A673 (cell line): ENCODE data around the gene ARNT2. TPM values are rescaled to one million over a fixed set of nuclear protein-coding genes. Genes with fewer than 3 reads are reported as not detected.

Experiments used
- BruUV-seq: library from RNA; stranded (reverse); fragments of 400-500 nt; replicated peaks from 2 replicates; lab custom pipeline; 2021; lab: Mats Ljungman, UMichigan
- CTCF ChIA-PET: fragments of 300-600 bp; sonication (Branson Sonifier 250); formaldehyde crosslinking; loops from one replicate; lab custom pipeline; 2022; ENCODE audit warnings: antibody characterized with exemption; lab: Charles Lee
- POLR2A ChIA-PET: fragments of 300-600 bp; sonication (Branson Sonifier 250); formaldehyde crosslinking; loops from one replicate; lab custom pipeline; 2022; ENCODE audit warnings: antibody characterized with exemption; ENCODE audit not compliant: low non-redundant PET; lab: Charles Lee
- DNase-seq: peaks from one replicate; pipeline ENCODE4 v3.0.0-alpha.2; 2015; ENCODE audit warnings: low spot score
- H3K27ac ChIP-seq: fragments of 200-600 bp; sonication (generic); 2 replicates; pipeline ENCODE4 v1.5.1; 2016; ENCODE audit warnings: mixed run types, low read depth, mild to moderate bottlenecking, mixed read lengths, antibody characterized with exemption, low read length; ENCODE audit not compliant: poor library complexity, severe bottlenecking
- H3K27me3 ChIP-seq: fragments of 200-600 bp; sonication (generic); replicated peaks from 2 replicates; pipeline ENCODE4 v1.6.1; 2017; ENCODE audit warnings: mixed run types, low read depth, mild to moderate bottlenecking, mixed read lengths, antibody characterized with exemption, low read length; ENCODE audit not compliant: insufficient read depth, poor library complexity
- H3K36me3 ChIP-seq: fragments of 200-600 bp; sonication (generic); 2 replicates; pipeline ENCODE4 v1.6.1; 2016; ENCODE audit warnings: mixed run types, mild to moderate bottlenecking, mixed read lengths, antibody characterized with exemption, low read length; ENCODE audit not compliant: insufficient read depth, poor library complexity, severe bottlenecking
- H3K4me1 ChIP-seq: fragments of 200-600 bp; sonication (generic); 2 replicates; pipeline ENCODE4 v1.6.1; 2017; ENCODE audit warnings: mixed run types, mild to moderate bottlenecking, mixed read lengths, antibody characterized with exemption, low read length; ENCODE audit not compliant: insufficient read depth, poor library complexity, severe bottlenecking
- H3K4me3 ChIP-seq: fragments of 200-600 bp; sonication (generic); 2 replicates; pipeline ENCODE4 v1.5.1; 2016; ENCODE audit warnings: low read depth, mixed run types, mild to moderate bottlenecking, mixed read lengths, low read length; ENCODE audit not compliant: poor library complexity, severe bottlenecking
- H3K9me3 ChIP-seq: fragments of 200-600 bp; sonication (generic); 2 replicates; pipeline ENCODE4 v1.6.1; 2016; ENCODE audit warnings: mixed run types, low read depth, mild to moderate bottlenecking, mixed read lengths, antibody characterized with exemption, low read length; ENCODE audit not compliant: poor library complexity, severe bottlenecking
- CTCF ChIP-seq: fragments of 300-800, 200-600 bp; sonication (generic); conservative IDR thresholded peaks from 2 replicates; pipeline ENCODE4 v1.5.1; 2017; ENCODE audit warnings: low read depth, mild to moderate bottlenecking, antibody characterized with exemption, low read length, moderate library complexity, mixed read lengths
- EZH2 ChIP-seq: fragments of 200-600 bp; sonication (generic); IDR thresholded peaks from 2 replicates; pipeline ENCODE4 v1.6.1; 2017; ENCODE audit warnings: borderline replicate concordance, low read depth, mild to moderate bottlenecking, mixed read lengths, antibody characterized with exemption, low read length; ENCODE audit not compliant: poor library complexity, severe bottlenecking
- intact Hi-C: fragments of 100-400 bp; cut with micrococcal nuclease; formaldehyde crosslinking; loops from one replicate; pipeline ENCODE4 v1.10.0; 2022; ENCODE audit not compliant: unreplicated experiment
- total RNA-seq: library from RNA; stranded (reverse); gene quantifications from 2 replicates; pipeline ENCODE4 v1.2.3, GENCODE V29; 2021

The ARNT2 gene
- total RNA-seq, 1 experiment from 2014 or later = 2.1 TPM

GRCh38 chr15:80558631-80559319, 154.6 kb downstream of the ARNT2 start:
- intact Hi-C loops = no loop called here
- Histone ChIP-seq H3K27ac (no peak overlapping the region), H3K27me3 (no peaks in the 10 kb centered on the region), H3K4me1 (no peaks in the 10 kb centered on the region), H3K36me3 (no peaks in the 10 kb centered on the region), H3K9me3 (no peaks in the 10 kb centered on the region), H3K4me3 (no peak overlapping the region)
- no TSS peak for BruUV-seq
- ChIA-PET POLR2A (no interaction called here), CTCF (no interaction called here)
- no peak for TF ChIP-seq CTCF
- TF ChIP-seq EZH2 = no peak
- DNase-seq = no peak

- ChIA-PET POLR2A (no interaction called here), CTCF (no interaction called here)
- H3K4me3 ChIP-seq = no peak overlapping the region
- H3K9me3 ChIP-seq = no peaks in the 10 kb centered on the region
- intact Hi-C loops = no loop called here
- H3K36me3 ChIP-seq = no peaks in the 10 kb centered on the region
- H3K4me1 ChIP-seq = no peaks in the 10 kb centered on the region
- no TSS peak for BruUV-seq
- H3K27me3 ChIP-seq = no peaks in the 10 kb centered on the region
- DNase-seq = no peak
- H3K27ac ChIP-seq = no peak overlapping the region
- TF ChIP-seq CTCF = no peak
- TF ChIP-seq EZH2 = no peak
These were observed 155.1 kb downstream of the ARNT2 start for GRCh38 chr15:80559320-80559693.

- Histone ChIP-seq H3K27me3 (no peaks in the 10 kb centered on the region), H3K4me1 (no peaks in the 10 kb centered on the region), H3K36me3 (no peaks in the 10 kb centered on the region), H3K27ac (no peak overlapping the region), H3K9me3 (no peaks in the 10 kb centered on the region), H3K4me3 (no peak overlapping the region)
- intact Hi-C loops = no loop called here
- ChIA-PET CTCF (no interaction called here), POLR2A (no interaction called here)
- no peak for DNase-seq
- TF ChIP-seq EZH2 (no peak), CTCF (no peak)
- BruUV-seq = no TSS peak
These were observed 155.6 kb downstream of the ARNT2 start for GRCh38 chr15:80559761-80560160.
